SK-N-SH (cell line): Measurements from ENCODE around the gene HLA-DPA1. TPM values are rescaled to one million over a fixed set of nuclear protein-coding genes. Genes with fewer than 3 reads are reported as not detected.
A peak's percentile ranks its signal among the peaks of the same experiment; 100 is the strongest.

ENCODE experiments used
- CTCF ChIA-PET: fragments of 300-600, 350-600 bp; formaldehyde crosslinking; extraction: SDS; loops from one replicate; lab custom pipeline; 2021; lab: Yijun Ruan, JAX
- POLR2A ChIA-PET: fragments of 350-600 bp; sonication (Branson Sonifier 250); formaldehyde crosslinking; extraction: SDS; loops from one replicate; lab custom pipeline; 2020; ENCODE audit warnings: antibody characterized with exemption, inconsistent platforms; lab: Yijun Ruan, JAX
- DNase-seq: peaks from one replicate; pipeline ENCODE4 v3.0.0; 2012
- H2AFZ ChIP-seq: fragments of 200-600 bp; sonication (generic); 2 replicates; pipeline ENCODE4 v1.8.1; 2016; ENCODE audit warnings: antibody characterized with exemption, mild to moderate bottlenecking, low read depth
- H3F3A ChIP-seq: fragments of 200-600 bp; sonication (generic); replicated peaks from 2 replicates; pipeline ENCODE3; 2016; ENCODE audit warnings: antibody characterized with exemption, mild to moderate bottlenecking; ENCODE audit not compliant: insufficient read depth
- H3K27ac ChIP-seq, 2 experiments: fragments of 200-500 bp in 1 of 2; fragments of 200-600 bp in 1 of 2; sonication (Bioruptor generic) in 1 of 2; sonication (generic), shearing (Covaris generic) in 1 of 2; 2 replicates each; pipeline versions ENCODE4 v1.5.1 to v1.6.1; 2014 to 2016; ENCODE audit warnings: low read depth in 2 of 2, inconsistent platforms in 1 of 2, low read length in 1 of 2, mild to moderate bottlenecking in 1 of 2, mixed read lengths in 1 of 2
- H3K27me3 ChIP-seq: fragments of 200-600 bp; sonication (generic), shearing (Covaris generic); 2 replicates; pipeline ENCODE4 v1.6.1; 2016; ENCODE audit warnings: mixed run types; ENCODE audit not compliant: insufficient read depth
- H3K36me3 ChIP-seq, 2 experiments: fragments of 200-500 bp in 1 of 2; fragments of 200-600 bp in 1 of 2; sonication (Bioruptor generic) in 1 of 2; sonication (generic) in 1 of 2; replicated peaks in 1 of 2; 2 replicates each; pipeline versions ENCODE3 to v1.5.1; 2014 to 2016; ENCODE audit warnings: low read length in 1 of 2, mild to moderate bottlenecking in 1 of 2; ENCODE audit not compliant: insufficient read depth in 2 of 2, control insufficient read depth in 1 of 2
- H3K4me1 ChIP-seq, 2 experiments: fragments of 200-500 bp in 1 of 2; fragments of 200-600 bp in 1 of 2; sonication (Bioruptor generic) in 1 of 2; sonication (generic), shearing (Covaris generic) in 1 of 2; 2 replicates each; pipeline versions ENCODE4 v1.5.1 to v1.6.1; 2014 to 2016; ENCODE audit warnings: low read depth in 1 of 2, low read length in 1 of 2, mixed run types in 1 of 2; ENCODE audit not compliant: insufficient read depth in 2 of 2, control insufficient read depth in 1 of 2
- H3K4me2 ChIP-seq: fragments of 200-600 bp; sonication (generic), shearing (Covaris generic); 2 replicates; pipeline ENCODE4 v1.6.1; 2017; ENCODE audit warnings: mixed run types
- H3K4me3 ChIP-seq, 2 experiments: fragments of 200-500 bp in 1 of 2; fragments of 200-600 bp in 1 of 2; sonication (Bioruptor generic) in 1 of 2; sonication (generic), shearing (Covaris generic) in 1 of 2; 2 replicates each; pipeline versions ENCODE4 v1.5.1 to v1.8.1; 2014 to 2016; ENCODE audit warnings: low read depth in 2 of 2, inconsistent platforms in 1 of 2, low read length in 1 of 2, mild to moderate bottlenecking in 1 of 2, mixed read lengths in 1 of 2, moderate library complexity in 1 of 2
- H3K79me2 ChIP-seq: fragments of 200-600 bp; sonication (generic); 2 replicates; pipeline ENCODE4 v1.8.1; 2017; ENCODE audit warnings: mild to moderate bottlenecking; ENCODE audit not compliant: insufficient read depth
- H3K9ac ChIP-seq: fragments of 200-600 bp; sonication (generic); 2 replicates; pipeline ENCODE4 v1.6.1; 2017; ENCODE audit warnings: mixed run types
- H3K9me2 ChIP-seq: fragments of 200-600 bp; sonication (generic); 2 replicates; pipeline ENCODE4 v1.6.1; 2017; ENCODE audit warnings: mixed run types
- H3K9me3 ChIP-seq: fragments of 200-600 bp; sonication (generic); 2 replicates; pipeline ENCODE4 v1.6.1; 2017; ENCODE audit warnings: mixed run types, mild to moderate bottlenecking, moderate library complexity
- H4K20me1 ChIP-seq: fragments of 200-600 bp; sonication (generic); 2 replicates; pipeline ENCODE4 v1.6.1; 2017; ENCODE audit warnings: mild to moderate bottlenecking, mixed run types; ENCODE audit not compliant: insufficient read depth
- EZH2phosphoT487 ChIP-seq: fragments of 200-600 bp; sonication (generic); IDR thresholded peaks from 2 replicates; pipeline ENCODE4 v1.6.1; 2017; ENCODE audit warnings: low read depth, mixed run types, mild to moderate bottlenecking, antibody characterized with exemption, moderate library complexity, borderline replicate concordance
- FOXJ3 ChIP-seq: sonication (generic); formaldehyde crosslinking; IDR thresholded peaks from 2 replicates; pipeline ENCODE4 v1.5.1; 2020; ENCODE audit warnings: mild to moderate bottlenecking, missing genetic modification reagents
- FOXM1 ChIP-seq: IDR thresholded peaks from 2 replicates; pipeline ENCODE4 v1.4.0; 2012; ENCODE audit warnings: low read depth, mild to moderate bottlenecking
- NFIC ChIP-seq: IDR thresholded peaks from 2 replicates; pipeline ENCODE4 v1.4.0; 2012; ENCODE audit warnings: borderline replicate concordance
- PBX3 ChIP-seq: IDR thresholded peaks from 2 replicates; pipeline ENCODE4; 2012
- RAD21 ChIP-seq: IDR thresholded peaks from 2 replicates; pipeline ENCODE4 v1.6.1; 2012; ENCODE audit warnings: mild to moderate bottlenecking, low read length
- RFX5 ChIP-seq: IDR thresholded peaks from 2 replicates; pipeline ENCODE4 v1.6.1; 2012; ENCODE audit warnings: mild to moderate bottlenecking, improper control_type of control experiment, low read length
- SIN3A ChIP-seq: IDR thresholded peaks from 2 replicates; pipeline ENCODE4 v1.6.1; 2012; ENCODE audit warnings: low read depth, mild to moderate bottlenecking, low read length, moderate library complexity, borderline replicate concordance
- TAF1 ChIP-seq: IDR thresholded peaks from 2 replicates; pipeline ENCODE4 v1.6.1; 2012; ENCODE audit warnings: low read depth, mild to moderate bottlenecking, low read length, moderate library complexity, borderline replicate concordance
- TEAD4 ChIP-seq: IDR thresholded peaks from 2 replicates; pipeline ENCODE4 v1.4.0; 2012; ENCODE audit warnings: mild to moderate bottlenecking, borderline replicate concordance; ENCODE audit not compliant: insufficient read depth
- ZBTB33 ChIP-seq: IDR thresholded peaks from 2 replicates; pipeline ENCODE4 v1.4.0; 2012; ENCODE audit warnings: low read depth, borderline replicate concordance
- WGBS: methylation state at CpG from one replicate; pipeline ENCODE4 v1.1.6; 2017; ENCODE audit warnings: low lambda C conversion rate; 5-methylcytosine and 5-hydroxymethylcytosine counted together
- polyA plus RNA-seq, 3 experiments: library from polyadenylated mRNA; depleted of rRNA; stranded (reverse); fragments of >200 nt; gene quantifications; 2 replicates each; pipeline ENCODE4 v1.2.3, GENCODE V29; 2012
- TF ChIP-seq, protein P1 (sequence below): fragments of 150-350 bp; IDR thresholded peaks from 2 replicates; pipeline ENCODE4 v1.6.1; 2016; ENCODE audit warnings: mild to moderate bottlenecking, low read depth, low read length

Gene HLA-DPA1
- polyA plus RNA-seq, 1 of the 3 experiments (the other 2 are of a cell fraction): 1.9 TPM

DNA sequence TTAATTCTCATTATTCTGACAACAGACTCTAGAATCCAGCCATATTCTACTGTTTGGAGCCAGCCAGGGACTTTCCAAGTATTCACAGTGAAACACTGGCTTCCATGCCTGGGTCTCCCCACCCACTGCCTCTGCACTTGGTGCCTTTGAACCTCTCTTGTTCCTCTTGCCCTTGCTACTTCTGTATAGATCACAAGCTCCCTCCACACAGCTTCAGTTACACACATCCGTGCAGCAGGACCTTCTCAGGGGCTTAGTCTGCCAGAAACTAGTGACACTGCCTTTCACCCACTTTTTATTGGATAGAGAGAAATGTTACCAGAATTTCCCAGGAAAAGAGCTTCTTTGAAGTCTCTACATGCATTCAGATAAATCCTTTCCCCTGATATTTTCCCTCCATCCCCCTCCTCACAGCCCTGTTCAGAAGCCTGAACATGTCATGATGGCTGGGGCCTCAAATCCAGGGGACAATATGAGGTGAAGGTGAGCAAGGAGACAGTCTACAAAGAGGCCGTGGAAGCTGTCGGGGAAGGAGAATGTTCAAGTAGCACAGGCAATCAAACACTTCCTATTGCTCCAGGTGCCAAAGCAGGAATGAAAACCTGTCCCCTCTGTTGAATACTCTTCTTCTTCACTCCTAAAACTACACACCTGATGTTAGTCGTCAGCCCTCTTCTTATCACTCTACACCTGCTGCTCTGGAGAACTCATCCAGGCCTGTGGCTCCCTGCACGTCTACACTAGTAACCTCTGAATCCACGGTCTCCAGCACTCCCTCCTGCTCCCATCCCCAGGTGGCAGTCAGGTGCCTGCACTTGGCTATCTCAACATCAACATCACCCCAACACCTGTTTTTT is 43.9 kb downstream of the HLA-DPA1 start:
- H3K79me2 ChIP-seq: no peaks in the 10 kb centered on the region
- no peak overlapping the region for H3K4me3 ChIP-seq
- POLR2A ChIA-PET: no interaction called here
- no peaks in the 10 kb centered on the region for H3K36me3 ChIP-seq
- H3K4me1 ChIP-seq: no peaks in the 10 kb centered on the region
- no peak overlapping the region for H3K27ac ChIP-seq
- H3K4me2 ChIP-seq: no peak overlapping the region
- no peaks in the 10 kb centered on the region for H4K20me1 ChIP-seq
- TF ChIP-seq, protein P1, sequence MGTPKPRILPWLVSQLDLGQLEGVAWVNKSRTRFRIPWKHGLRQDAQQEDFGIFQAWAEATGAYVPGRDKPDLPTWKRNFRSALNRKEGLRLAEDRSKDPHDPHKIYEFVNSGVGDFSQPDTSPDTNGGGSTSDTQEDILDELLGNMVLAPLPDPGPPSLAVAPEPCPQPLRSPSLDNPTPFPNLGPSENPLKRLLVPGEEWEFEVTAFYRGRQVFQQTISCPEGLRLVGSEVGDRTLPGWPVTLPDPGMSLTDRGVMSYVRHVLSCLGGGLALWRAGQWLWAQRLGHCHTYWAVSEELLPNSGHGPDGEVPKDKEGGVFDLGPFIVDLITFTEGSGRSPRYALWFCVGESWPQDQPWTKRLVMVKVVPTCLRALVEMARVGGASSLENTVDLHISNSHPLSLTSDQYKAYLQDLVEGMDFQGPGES: no peak
- peak; percentile 98 for TF ChIP-seq RFX5
- no peak for TF ChIP-seq SIN3A
- TF ChIP-seq RAD21: no peak
- no peak for TF ChIP-seq TEAD4
- no peak for TF ChIP-seq TAF1
- no peak for TF ChIP-seq FOXM1
- CTCF ChIA-PET: interaction anchor here (0.6 to 1.0 kb wide), 2 partner anchors 15 to 44 kb away, joined by 3 to 4 read pairs; no protein-coding TSS in a partner anchor
- H3K27me3 ChIP-seq: peaks cover 31% of the 10 kb centered on the region; the same call in 1 of the 2 replicates
- 4% methylated on average over 6 of the region's 6 CpGs for WGBS
- H3K9me3 ChIP-seq: no peaks in the 10 kb centered on the region
- no peaks in the 10 kb centered on the region for H3F3A ChIP-seq
- no peaks in the 10 kb centered on the region; the same call in 1 of the 2 replicates for H3K9me2 ChIP-seq
- no peak overlapping the region for H2AFZ ChIP-seq
- no peak for DNase-seq
- H3K9ac ChIP-seq: no peak overlapping the region

GRCh38 chr6:33028220-33028849 is 45.1 kb downstream of the HLA-DPA1 start:
- peaks cover 29% of the 10 kb centered on the region; the same call in 1 of the 2 replicates for H3K27me3 ChIP-seq
- H3K4me3 ChIP-seq: no peak overlapping the region
- H2AFZ ChIP-seq: no peak overlapping the region
- no peaks in the 10 kb centered on the region for H3K9me2 ChIP-seq
- H3K36me3 ChIP-seq: no peaks in the 10 kb centered on the region
- ChIA-PET CTCF (interaction anchor here (0.6 to 1.0 kb wide), 2 partner anchors 14 to 43 kb away, joined by 3 to 4 read pairs; no protein-coding TSS in a partner anchor), POLR2A (no interaction called here)
- no peaks in the 10 kb centered on the region for H4K20me1 ChIP-seq
- WGBS: 0% methylated on average over 1 of the region's 1 CpG
- H3K4me1 ChIP-seq: no peaks in the 10 kb centered on the region
- H3K9ac ChIP-seq: no peak overlapping the region
- H3F3A ChIP-seq: no peaks in the 10 kb centered on the region
- H3K79me2 ChIP-seq: no peaks in the 10 kb centered on the region
- no peak for TF ChIP-seq EZH2phosphoT487
- no peak for TF ChIP-seq PBX3
- TF ChIP-seq FOXJ3 (CRISPR knock-in tag): no peak
- TF ChIP-seq ZBTB33: no peak
- no peak for TF ChIP-seq RAD21
- TF ChIP-seq NFIC: no peak
- no peak for DNase-seq
- no peak overlapping the region for H3K4me2 ChIP-seq
- no peak overlapping the region for H3K27ac ChIP-seq
- H3K9me3 ChIP-seq: no peaks in the 10 kb centered on the region
